Endometrium (tissue), 2 donors: ENCODE data around the gene METTL5.

ENCODE experiments used
- FAIRE-seq: peaks from 2 replicates; lab custom pipeline; 2012; peaks lifted over from hg19 to GRCh38; lab: Jason Lieb, UNC
- donor health status: control.
- donor health status: control.

Gene METTL5

GRCh38 chr2:169781249-169782013 lies 43.3 kb downstream of the METTL5 start:
- no peak for FAIRE-seq

GRCh38 chr2:169778446-169778845 lies 46.3 kb downstream of the METTL5 start:
- FAIRE-seq = no peak

DNA sequence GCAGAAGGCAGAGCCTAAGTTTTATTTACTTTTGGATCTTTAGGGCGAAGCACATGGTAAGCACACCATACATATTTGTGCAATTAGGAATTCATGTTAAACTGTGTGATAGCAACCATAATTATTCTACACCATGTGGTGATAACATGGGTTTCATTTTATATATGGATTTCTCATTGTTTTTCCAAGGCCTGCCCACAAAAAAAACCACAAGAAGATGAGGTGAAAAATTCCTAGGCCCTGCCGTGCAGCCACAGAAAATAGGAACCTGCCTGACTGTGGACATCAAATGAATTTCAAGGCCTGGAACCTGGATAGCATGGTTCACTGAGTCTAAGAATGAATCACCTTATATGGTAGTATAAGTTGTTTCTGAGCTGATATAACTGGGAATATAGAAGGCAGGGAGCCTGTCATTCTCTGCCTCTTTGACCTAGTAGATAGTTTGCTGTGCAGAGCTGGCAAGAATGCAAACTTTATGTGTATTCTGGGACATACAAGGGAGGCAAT lies 48.4 kb downstream of the METTL5 start:
- FAIRE-seq = no peak

GRCh38 chr2:169775765-169776164 lies 48.9 kb downstream of the METTL5 start:
- no peak for FAIRE-seq

- FAIRE-seq = no peak
Measured at GRCh38 chr2:169775354-169775753, 49.4 kb downstream of the METTL5 start.

GRCh38 chr2:169772651-169773050 lies 52.1 kb downstream of the METTL5 start:
- no peak for FAIRE-seq

DNA sequence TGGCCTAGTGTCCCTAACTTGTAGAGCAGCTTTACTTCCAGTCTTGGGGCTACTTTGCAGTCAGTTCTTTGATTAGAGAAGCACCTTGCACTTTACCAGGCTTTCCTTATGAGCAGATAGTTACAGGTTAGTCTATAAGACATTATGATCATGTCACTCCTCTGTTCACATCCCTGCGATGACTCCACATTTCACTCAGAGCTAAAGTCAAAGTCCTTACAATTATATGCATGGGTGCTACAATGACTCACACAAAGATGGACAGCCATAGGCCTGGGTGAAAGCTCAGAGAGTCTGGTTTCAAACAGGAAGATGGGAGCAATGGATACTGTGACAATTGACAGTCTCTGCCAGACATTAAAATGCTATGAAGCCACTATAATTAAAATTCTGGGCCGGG lies 53.1 kb downstream of the METTL5 start:
- FAIRE-seq = no peak

DNA sequence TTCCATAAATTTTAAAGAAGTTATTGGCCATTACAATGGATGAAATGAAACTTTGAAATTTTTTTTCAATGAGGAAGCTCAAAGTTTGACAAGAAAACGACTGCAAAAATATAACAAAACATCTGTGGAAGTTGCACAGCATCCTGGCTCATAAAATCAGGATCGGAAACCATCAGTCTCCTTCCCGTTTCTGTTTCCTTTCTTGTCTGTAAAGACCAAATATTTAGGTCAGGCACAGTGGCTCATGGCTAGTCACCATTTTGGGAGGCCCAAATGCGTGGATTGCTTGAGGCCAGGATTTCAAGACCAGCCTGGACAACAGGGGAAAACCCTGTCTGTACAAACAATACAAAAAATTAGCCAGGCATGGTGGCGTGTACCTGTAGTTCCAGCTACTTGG lies 53.7 kb downstream of the METTL5 start:
- FAIRE-seq = no peak

GRCh38 chr2:169768262-169768995 lies 56.3 kb downstream of the METTL5 start:
- FAIRE-seq = no peak

DNA sequence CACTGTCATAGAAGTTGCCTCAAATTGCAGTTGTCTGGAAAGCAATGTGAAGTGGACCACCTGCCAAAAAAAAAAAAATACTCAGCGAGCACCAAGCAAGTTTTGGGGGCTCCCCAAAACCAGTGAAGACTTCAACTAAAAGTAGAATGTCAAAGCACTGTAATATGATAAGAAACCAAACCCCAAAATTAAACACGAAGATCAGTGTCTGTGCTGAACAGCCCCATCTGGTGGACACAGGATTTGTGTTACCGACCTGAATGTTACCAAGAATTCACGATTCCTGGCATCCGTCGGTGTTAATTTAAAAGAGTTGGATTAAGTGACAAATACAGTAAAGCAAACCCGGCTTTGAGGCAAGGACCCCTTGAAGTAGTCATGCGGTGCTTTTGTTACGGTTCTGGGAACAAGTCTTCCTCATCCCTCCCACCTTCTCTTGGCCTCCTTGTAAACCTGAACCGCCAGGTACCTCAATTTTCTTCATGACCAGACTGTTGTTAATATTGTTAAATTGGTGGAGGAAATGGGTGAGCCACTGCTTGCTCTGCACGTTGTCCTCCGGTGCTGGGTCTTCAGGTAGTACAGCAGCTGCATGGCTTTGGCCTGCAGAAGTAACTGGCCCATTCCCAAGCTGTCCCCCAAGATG lies 57.3 kb downstream of the METTL5 start:
- FAIRE-seq = peak; percentile 39

DNA sequence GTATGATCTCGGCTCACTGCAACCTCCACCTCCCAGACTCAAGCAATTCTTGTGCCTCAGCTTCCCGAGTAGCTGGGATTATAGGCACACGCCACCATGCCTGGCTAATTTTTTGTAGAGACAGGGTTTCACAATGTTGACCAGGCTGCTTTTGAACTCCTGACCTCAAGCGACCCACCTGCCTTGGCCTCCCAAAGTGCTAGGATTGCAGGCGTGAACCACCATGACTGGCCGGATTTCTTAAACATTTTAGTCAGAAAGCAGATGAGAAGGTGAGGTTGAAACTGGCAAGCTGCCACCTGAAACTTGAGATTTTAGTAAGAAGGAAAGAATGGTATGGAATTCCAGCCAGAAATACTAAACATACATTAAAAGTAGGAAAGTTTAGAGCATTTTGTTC lies 59.2 kb downstream of the METTL5 start:
- no peak for FAIRE-seq

DNA sequence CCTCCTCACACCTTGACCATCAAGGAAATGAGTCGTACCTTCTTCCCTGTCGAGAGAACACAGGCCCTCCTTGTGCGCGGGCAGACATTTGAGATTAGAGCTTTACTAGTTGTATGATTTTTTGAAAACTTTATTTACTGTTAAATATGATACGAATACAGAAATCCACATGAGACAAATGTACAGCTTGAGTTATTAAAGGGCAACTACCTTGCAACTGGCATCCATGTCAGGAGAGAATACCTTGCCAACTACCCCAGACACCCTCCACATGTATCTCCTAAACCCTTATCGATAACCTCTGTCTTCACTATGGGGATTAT lies 62.8 kb downstream of the METTL5 start:
- FAIRE-seq = no peak
